Astrocyte of the spinal cord (primary cell): ENCODE measurements around the gene MISP3.

Experiments used
- DNase-seq: peaks from one replicate; pipeline ENCODE4 v3.0.0; 2011; ENCODE audit warnings: low read depth, low spot score
- H3K4me3 ChIP-seq: 2 replicates; pipeline ENCODE4 v1.5.1; 2011; ENCODE audit warnings: low read depth, mild to moderate bottlenecking, low read length, moderate library complexity
- CTCF ChIP-seq: IDR thresholded peaks from 2 replicates; pipeline ENCODE4 v1.5.1; 2012; ENCODE audit warnings: low read depth, mild to moderate bottlenecking, low read length, inconsistent platforms
- in situ Hi-C: cut with HindIII; loops from 2 replicates; pipeline ENCODE4 v1.10.0; 2017; ENCODE audit warnings: low sequenced_read_pairs

Gene MISP3

DNA sequence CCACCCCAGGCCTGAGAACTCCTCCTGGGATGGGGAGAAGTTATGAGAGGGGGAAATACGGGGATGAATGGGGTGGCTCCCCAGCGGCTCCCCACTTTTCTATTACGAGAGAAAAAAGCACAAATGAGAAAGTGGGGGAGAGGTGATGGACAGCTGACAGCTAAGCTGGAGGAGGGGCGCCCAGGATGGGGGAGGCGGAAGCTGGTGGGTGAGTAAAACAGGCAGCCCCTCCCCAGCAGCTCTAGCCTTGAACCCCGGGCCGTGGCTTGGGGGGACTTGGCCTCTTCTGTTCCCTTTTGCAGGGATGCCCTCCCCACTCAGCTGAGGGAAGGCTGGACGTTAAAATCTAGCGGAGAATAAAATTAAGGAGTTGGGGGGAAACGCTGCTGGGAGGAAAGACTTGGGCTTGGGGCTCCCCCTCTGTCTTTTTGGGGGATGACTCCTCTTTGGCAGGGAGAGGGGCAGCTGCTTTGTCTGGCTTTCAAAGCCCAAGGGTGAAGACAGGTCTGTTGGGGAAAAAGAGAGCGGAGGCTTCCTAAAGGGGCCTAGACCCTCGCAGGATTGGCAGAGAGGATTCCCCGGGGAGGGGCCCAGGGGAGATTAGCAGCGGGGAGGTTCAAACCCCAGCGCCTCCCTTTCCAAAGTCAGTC is 19.4 kb downstream of the MISP3 start:
- in situ Hi-C loops, result loop anchor here (25.0 kb wide), 1 partner anchor 205 kb away; the partner anchor contains the start of gene NANOS3
- no peak for DNase-seq
- no peak for TF ChIP-seq CTCF
- peak overlapping the region; percentile 70 for H3K4me3 ChIP-seq

DNA sequence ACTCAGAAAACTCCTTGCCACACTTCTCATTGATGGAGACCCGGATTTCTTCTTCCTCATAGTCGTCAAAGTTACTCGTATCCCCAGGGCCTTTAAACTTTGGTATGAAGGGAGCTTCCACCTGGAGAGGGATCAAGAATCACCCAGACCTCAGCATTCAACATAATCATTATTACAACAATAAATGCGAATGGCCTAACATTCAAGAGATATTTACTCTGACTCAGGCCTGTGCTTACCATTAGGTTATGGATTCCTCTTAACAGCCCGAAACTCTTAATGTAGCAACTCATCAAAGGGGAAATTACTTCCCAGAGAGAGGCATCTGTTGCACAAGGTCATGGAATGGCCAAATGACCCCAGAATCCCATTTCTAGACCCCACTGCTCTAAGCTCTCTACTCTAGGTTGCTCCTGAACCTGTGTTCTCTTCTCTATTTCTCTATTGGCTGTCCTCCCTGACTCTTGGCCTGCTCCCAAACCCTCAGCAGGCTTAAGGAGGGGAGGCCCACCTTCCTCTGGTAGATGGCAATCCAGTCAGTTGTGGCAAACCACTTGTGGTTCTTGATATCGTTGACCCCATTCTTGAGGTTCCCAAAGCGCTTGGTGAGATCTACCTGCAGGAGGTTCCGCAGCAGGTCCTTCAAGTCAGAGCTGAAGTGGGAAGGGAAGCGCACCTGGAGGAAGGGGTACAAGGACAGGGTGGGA is 20.7 kb downstream of the MISP3 start:
- no peak for TF ChIP-seq CTCF
- in situ Hi-C loops, result loop anchor here (25.0 kb wide), 1 partner anchor 206 kb away; the partner anchor contains the start of gene NANOS3
- no peak for DNase-seq
- H3K4me3 ChIP-seq, result no peak overlapping the region

DNA sequence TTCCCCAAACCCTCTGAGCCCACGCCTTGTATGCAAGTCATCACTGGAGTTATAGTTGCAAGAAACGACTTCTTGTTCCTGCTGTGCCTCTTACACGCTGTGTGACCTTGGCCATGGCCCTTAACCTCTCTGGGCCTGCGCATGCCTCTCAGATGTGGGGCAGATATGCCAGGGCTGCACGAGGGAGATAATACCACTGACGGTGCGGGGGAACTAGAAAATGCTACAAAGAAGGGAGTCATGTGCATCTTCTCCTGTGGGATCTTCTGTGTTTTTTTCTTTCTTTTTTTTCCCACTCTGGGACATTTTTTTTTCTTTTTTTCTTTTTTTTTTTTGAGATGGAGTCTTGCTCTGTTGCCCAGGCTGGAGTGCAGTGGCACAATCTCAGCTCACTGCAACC is 22.3 kb downstream of the MISP3 start:
- no peak for DNase-seq
- no peak for TF ChIP-seq CTCF
- H3K4me3 ChIP-seq, result no peak overlapping the region
- in situ Hi-C loops, result loop anchor here (25.0 kb wide), 1 partner anchor 208 kb away; the partner anchor contains the start of gene NANOS3

- no peak for DNase-seq
- peak; percentile 19 for TF ChIP-seq CTCF
- H3K4me3 ChIP-seq, result no peak overlapping the region
- in situ Hi-C loops, result loop anchor here (25.0 kb wide), 1 partner anchor 209 kb away; the partner anchor contains the start of gene NANOS3
These were observed 23.8 kb downstream of the MISP3 start for GRCh38 chr19:14096272-14096992.

GRCh38 chr19:14097532-14098151 is 25.1 kb downstream of the MISP3 start:
- DNase-seq, result no peak
- peak; percentile 19 for TF ChIP-seq CTCF
- in situ Hi-C loops, result loop anchor here (25.0 kb wide), 1 partner anchor 210 kb away; the partner anchor contains the start of gene NANOS3
- no peak overlapping the region for H3K4me3 ChIP-seq

GRCh38 chr19:14101003-14101545 is 28.5 kb downstream of the MISP3 start:
- no peak overlapping the region for H3K4me3 ChIP-seq
- in situ Hi-C loops, result no loop called here
- TF ChIP-seq CTCF, result no peak
- DNase-seq, result no peak
